Ramos (cell line): ENCODE measurements around the gene OMA1.

ENCODE experiments used
- in situ Hi-C: fragments of 300-500 bp; cut with MboI; formaldehyde crosslinking; loops from one replicate; pipeline ENCODE4 v1.14.3; 2022; ENCODE audit warnings: low sequenced_read_pairs; ENCODE audit not compliant: unreplicated experiment

OMA1 gene

GRCh38 chr1:58435376-58435775 lies 111.2 kb downstream of the OMA1 start:
- in situ Hi-C loops = no loop called here

- in situ Hi-C loops = no loop called here
These were observed 111.9 kb downstream of the OMA1 start for GRCh38 chr1:58434607-58435006.

GRCh38 chr1:58434181-58434580 lies 112.3 kb downstream of the OMA1 start:
- in situ Hi-C loops = no loop called here

- in situ Hi-C loops = no loop called here
These were observed 113.5 kb downstream of the OMA1 start for GRCh38 chr1:58432851-58433668.

GRCh38 chr1:58431901-58432620 lies 114.5 kb downstream of the OMA1 start:
- in situ Hi-C loops = no loop called here
